GM19240 (cell line): ENCODE results near the gene NOX3.
"Not testable (repeated sequence)": the region's sequence is repeated elsewhere in the genome, so short reads cannot be mapped to it uniquely, and the experiment has no call there.

Experiments
- DNase-seq: peaks from one replicate; pipeline ENCODE4 v3.0.0; 2011; ENCODE audit warnings: low spot score; ENCODE audit not compliant: insufficient read length

Gene NOX3

GRCh38 chr6:155468543-155468942 lies 12.9 kb upstream of the NOX3 start:
- not testable (repeated sequence) for DNase-seq

GRCh38 chr6:155466539-155466938 lies 10.9 kb upstream of the NOX3 start:
- no peak for DNase-seq

GRCh38 chr6:155461556-155461955 lies 5.9 kb upstream of the NOX3 start:
- no peak for DNase-seq

- no peak for DNase-seq
Observed at GRCh38 chr6:155454471-155454870, 1.2 kb downstream of the NOX3 start.

GRCh38 chr6:155454008-155454407 lies 1.6 kb downstream of the NOX3 start:
- no peak for DNase-seq

- DNase-seq = no peak
Observed at GRCh38 chr6:155452576-155452975, 3.1 kb downstream of the NOX3 start.

- not testable (repeated sequence) for DNase-seq
Observed at GRCh38 chr6:155451530-155451929, 4.1 kb downstream of the NOX3 start.

- no peak for DNase-seq
Observed at GRCh38 chr6:155450240-155450581, 5.4 kb downstream of the NOX3 start.

- DNase-seq = no peak
Observed at GRCh38 chr6:155449450-155450239, 6.0 kb downstream of the NOX3 start.

GRCh38 chr6:155448668-155449449 lies 6.8 kb downstream of the NOX3 start:
- DNase-seq = no peak

- no peak for DNase-seq
Observed at GRCh38 chr6:155447949-155448348, 7.7 kb downstream of the NOX3 start.

- DNase-seq = no peak
Observed at GRCh38 chr6:155444952-155445903, 10.4 kb downstream of the NOX3 start.

- no peak for DNase-seq
Observed at GRCh38 chr6:155444120-155444917, 11.3 kb downstream of the NOX3 start.

- DNase-seq = no peak
Observed at GRCh38 chr6:155443168-155443567, 12.5 kb downstream of the NOX3 start.

GRCh38 chr6:155442562-155442961 lies 13.1 kb downstream of the NOX3 start:
- DNase-seq = no peak

- DNase-seq = no peak
Observed at GRCh38 chr6:155441112-155441465, 14.6 kb downstream of the NOX3 start.

GRCh38 chr6:155440398-155441111 lies 15.1 kb downstream of the NOX3 start:
- DNase-seq = no peak

GRCh38 chr6:155439376-155439775 lies 16.3 kb downstream of the NOX3 start:
- no peak for DNase-seq

- DNase-seq = no peak
Observed at GRCh38 chr6:155436981-155437749, 18.5 kb downstream of the NOX3 start.
